ENCODE results near the gene RNPEPL1.

RNPEPL1 gene

GRCh38 chr2:240614391-240614790, 46.1 kb downstream of the RNPEPL1 start:
- Histone ChIP-seq H3K4me2 (ENCODE audit: low read depth, low read length, poor library complexity, severe bottlenecking) (no peak overlapping the region), H2AFZ (ENCODE audit: low read depth, low read length, severe bottlenecking) (no peak overlapping the region)

GRCh38 chr2:240615396-240615795, 47.1 kb downstream of the RNPEPL1 start:
- no peaks in the 10 kb centered on the region for H3K9me3 ChIP-seq (ENCODE audit: insufficient read depth, low read length)
- no peaks in the 10 kb centered on the region for H3F3A ChIP-seq (ENCODE audit: insufficient read depth)
- TF ChIP-seq CTCF (IDR thresholded peaks at IDR 0.05; ENCODE audit: insufficient read depth, low read length, poor library complexity, severe bottlenecking): no peak
- no peak for TF ChIP-seq EZH2phosphoT487 (conservative IDR thresholded peaks at IDR 0.05; ENCODE audit: low read length)
- no peaks in the 10 kb centered on the region for H4K20me1 ChIP-seq (ENCODE audit: low read depth, low read length)
- H3K27me3 ChIP-seq (ENCODE audit: low read length): no peaks in the 10 kb centered on the region
- no peak overlapping the region for H3K4me2 ChIP-seq (ENCODE audit: low read depth, low read length, poor library complexity, severe bottlenecking)
- no peak overlapping the region for H3K27ac ChIP-seq (ENCODE audit: low read depth, low read length)
- no peaks in the 10 kb centered on the region for H3K79me2 ChIP-seq (ENCODE audit: insufficient read depth, low read length)
- no peak overlapping the region for H3K4me3 ChIP-seq (ENCODE audit: insufficient read depth, low read length, poor library complexity, severe bottlenecking)
- H3K9me2 ChIP-seq (replicated peaks; ENCODE audit: insufficient read depth, low read length): no peaks in the 10 kb centered on the region
- H2AFZ ChIP-seq (ENCODE audit: low read depth, low read length, severe bottlenecking): no peak overlapping the region
- no peaks in the 10 kb centered on the region for H3K36me3 ChIP-seq (ENCODE audit: low read length)
- no peak overlapping the region for H3K9ac ChIP-seq (ENCODE audit: low read length)

More at GRCh38 chr2:240614391-240614790, 46.1 kb downstream of the RNPEPL1 start:
- no peaks in the 10 kb centered on the region for H3K9me2 ChIP-seq (replicated peaks; ENCODE audit: insufficient read depth, low read length)
- H3K79me2 ChIP-seq (ENCODE audit: insufficient read depth, low read length): no peaks in the 10 kb centered on the region
- H4K20me1 ChIP-seq (ENCODE audit: low read depth, low read length): no peaks in the 10 kb centered on the region
- H3F3A ChIP-seq (ENCODE audit: insufficient read depth): no peaks in the 10 kb centered on the region
- no peaks in the 10 kb centered on the region for H3K27me3 ChIP-seq (ENCODE audit: low read length)
- H3K9me3 ChIP-seq (ENCODE audit: insufficient read depth, low read length): no peaks in the 10 kb centered on the region
- H3K4me3 ChIP-seq (ENCODE audit: insufficient read depth, low read length, poor library complexity, severe bottlenecking): no peak overlapping the region
- no peak for TF ChIP-seq EZH2phosphoT487 (conservative IDR thresholded peaks at IDR 0.05; ENCODE audit: low read length)
- no peak for TF ChIP-seq CTCF (IDR thresholded peaks at IDR 0.05; ENCODE audit: insufficient read depth, low read length, poor library complexity, severe bottlenecking)
- no peaks in the 10 kb centered on the region for H3K36me3 ChIP-seq (ENCODE audit: low read length)
- H3K27ac ChIP-seq (ENCODE audit: low read depth, low read length): no peak overlapping the region
- H3K9ac ChIP-seq (ENCODE audit: low read length): no peak overlapping the region

GRCh38 chr2:240615820-240616547, 47.7 kb downstream of the RNPEPL1 start:
- Histone ChIP-seq H3K27me3 (ENCODE audit: low read length) (no peaks in the 10 kb centered on the region), H4K20me1 (ENCODE audit: low read depth, low read length) (no peaks in the 10 kb centered on the region), H3K9ac (ENCODE audit: low read length) (no peak overlapping the region), H3K36me3 (ENCODE audit: low read length) (no peaks in the 10 kb centered on the region), H3K4me2 (ENCODE audit: low read depth, low read length, poor library complexity, severe bottlenecking) (no peak overlapping the region), H2AFZ (ENCODE audit: low read depth, low read length, severe bottlenecking) (no peak overlapping the region), H3F3A (ENCODE audit: insufficient read depth) (no peaks in the 10 kb centered on the region), H3K27ac (ENCODE audit: low read depth, low read length) (no peak overlapping the region), H3K4me3 (ENCODE audit: insufficient read depth, low read length, poor library complexity, severe bottlenecking) (no peak overlapping the region), H3K9me3 (ENCODE audit: insufficient read depth, low read length) (no peaks in the 10 kb centered on the region), H3K9me2 (replicated peaks; ENCODE audit: insufficient read depth, low read length) (no peaks in the 10 kb centered on the region), H3K79me2 (ENCODE audit: insufficient read depth, low read length) (no peaks in the 10 kb centered on the region)
- TF ChIP-seq EZH2phosphoT487 (conservative IDR thresholded peaks at IDR 0.05; ENCODE audit: low read length): no peak
- TF ChIP-seq CTCF (IDR thresholded peaks at IDR 0.05; ENCODE audit: insufficient read depth, low read length, poor library complexity, severe bottlenecking): no peak
